ENCODE results near the gene CAPS. TPM values are rescaled to one million over a fixed set of nuclear protein-coding genes. Genes with fewer than 3 reads are reported as not detected.

CAPS gene
- polyA plus RNA-seq, 3 donors: 7.0 to 13.4 (median 11.4) TPM

DNA sequence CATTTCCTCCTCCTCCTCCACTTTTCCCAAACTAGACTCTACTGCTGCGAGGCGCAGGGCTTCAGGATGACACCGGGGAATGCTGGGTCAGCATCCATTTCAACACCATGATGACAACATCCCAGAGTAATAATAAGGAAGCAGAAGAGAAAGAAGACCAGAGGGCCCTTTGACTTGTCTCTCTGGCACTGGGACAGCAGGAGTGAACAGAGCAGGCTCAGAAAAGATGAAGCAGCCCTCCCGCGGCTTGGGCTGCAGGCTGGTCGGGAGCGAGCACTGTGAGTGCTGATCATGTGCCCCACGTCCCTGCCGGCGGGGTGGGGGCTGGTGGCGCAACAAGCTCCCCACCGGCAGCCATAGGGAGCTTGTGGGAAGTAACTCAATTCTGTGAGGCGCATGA is 33.4 kb downstream of the CAPS start:
- WGBS, 3 donors: 20 to 63% (median 29%) methylated on average over 13 of the region's 13 CpGs
- no peak overlapping the region for H3K27ac ChIP-seq (ENCODE audit: low read depth, low read length)

DNA sequence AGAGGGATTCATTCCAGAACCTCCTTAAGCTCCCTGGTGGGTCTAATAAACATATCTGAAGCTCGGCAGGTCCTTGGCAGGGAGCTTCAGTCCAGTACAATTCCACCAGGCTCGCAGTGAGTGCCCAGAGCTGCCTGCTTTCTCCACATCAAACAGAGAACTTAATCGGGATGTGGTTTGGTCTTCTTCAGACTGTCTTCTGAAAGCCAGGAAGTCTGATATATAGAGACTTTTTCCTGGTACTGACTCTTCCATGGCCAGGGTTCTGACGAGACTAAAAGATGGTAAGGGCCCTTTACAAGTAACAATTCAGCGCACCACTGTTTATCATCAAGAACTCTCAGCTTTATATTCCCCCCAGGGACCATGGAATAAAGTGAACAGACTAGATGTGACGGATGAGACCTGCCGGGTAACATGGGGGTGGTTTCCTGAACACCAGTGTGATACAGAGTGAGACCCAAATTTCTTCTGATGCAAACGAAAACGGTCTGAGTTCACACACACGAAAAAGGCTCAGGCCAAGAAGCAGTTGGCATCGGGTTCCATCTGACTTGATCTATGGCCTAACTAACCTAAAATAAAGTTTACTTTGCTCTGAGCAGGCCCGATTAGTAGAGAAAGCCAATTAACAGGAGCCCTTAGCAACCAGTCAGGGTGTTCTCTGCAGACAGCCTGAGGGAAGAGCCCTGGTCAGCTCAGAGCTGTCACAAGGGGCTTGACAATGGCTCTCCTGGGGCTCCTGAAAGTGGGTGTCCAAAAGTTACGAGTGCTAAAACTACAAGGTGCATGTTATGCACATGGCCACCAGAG is 34.9 kb downstream of the CAPS start:
- H3K27ac ChIP-seq (ENCODE audit: low read depth, low read length): no peak overlapping the region
- 54 to 67% (median 60%) methylated on average over 13 of the region's 13 CpGs for WGBS, 3 donors

DNA sequence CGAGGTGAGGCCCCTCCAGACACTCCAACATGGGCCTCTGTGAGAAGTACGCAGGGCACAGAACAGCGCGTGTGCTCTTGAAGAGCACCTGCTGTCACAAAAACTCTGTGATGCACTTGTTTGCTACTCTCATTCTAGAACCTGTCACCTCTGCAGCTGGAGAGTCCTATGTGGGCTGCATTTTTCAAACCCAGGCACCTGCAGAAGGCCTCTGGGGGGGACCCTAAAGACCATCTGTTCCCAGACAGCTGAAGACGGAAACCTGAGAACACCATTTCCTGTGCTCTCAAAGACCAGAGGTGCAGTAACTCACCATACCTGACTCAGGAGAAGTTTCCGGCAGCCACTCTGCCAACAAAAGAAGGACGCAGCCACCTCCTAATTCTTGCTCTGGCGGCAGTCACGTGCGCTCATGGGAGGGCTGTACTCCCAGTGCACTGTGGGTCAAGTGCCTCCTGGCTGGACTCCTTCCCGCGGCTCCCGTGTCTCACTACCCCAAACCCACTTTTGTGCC is 35.8 kb downstream of the CAPS start:
- H3K27ac ChIP-seq (ENCODE audit: low read depth, low read length): no peak overlapping the region
- 85 to 87% (median 85%) methylated on average over 13 of the region's 13 CpGs for WGBS, 3 donors

DNA sequence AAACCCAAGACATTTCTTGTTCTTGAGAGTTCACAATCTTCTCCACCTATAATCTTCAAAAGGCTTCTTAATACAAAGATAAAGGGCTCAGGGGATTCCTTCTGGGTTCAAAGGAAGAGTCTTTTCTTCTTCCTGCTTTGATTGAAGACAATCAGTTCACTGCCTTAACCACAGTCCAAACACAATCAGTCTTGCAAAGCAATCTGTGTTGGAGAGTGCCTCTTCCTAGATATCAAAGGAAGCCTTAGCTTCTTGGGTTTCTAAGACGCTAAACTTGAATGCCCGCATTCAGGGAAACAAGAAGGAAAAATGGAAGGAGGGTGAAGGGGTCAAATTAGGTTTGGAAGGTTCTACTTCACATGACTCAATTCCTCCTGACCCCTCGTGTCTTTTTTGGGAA is 36.7 kb downstream of the CAPS start:
- no peak overlapping the region for H3K27ac ChIP-seq (ENCODE audit: low read depth, low read length)
- 64 to 85% (median 69%) methylated on average over 3 of the region's 3 CpGs for WGBS, 3 donors

DNA sequence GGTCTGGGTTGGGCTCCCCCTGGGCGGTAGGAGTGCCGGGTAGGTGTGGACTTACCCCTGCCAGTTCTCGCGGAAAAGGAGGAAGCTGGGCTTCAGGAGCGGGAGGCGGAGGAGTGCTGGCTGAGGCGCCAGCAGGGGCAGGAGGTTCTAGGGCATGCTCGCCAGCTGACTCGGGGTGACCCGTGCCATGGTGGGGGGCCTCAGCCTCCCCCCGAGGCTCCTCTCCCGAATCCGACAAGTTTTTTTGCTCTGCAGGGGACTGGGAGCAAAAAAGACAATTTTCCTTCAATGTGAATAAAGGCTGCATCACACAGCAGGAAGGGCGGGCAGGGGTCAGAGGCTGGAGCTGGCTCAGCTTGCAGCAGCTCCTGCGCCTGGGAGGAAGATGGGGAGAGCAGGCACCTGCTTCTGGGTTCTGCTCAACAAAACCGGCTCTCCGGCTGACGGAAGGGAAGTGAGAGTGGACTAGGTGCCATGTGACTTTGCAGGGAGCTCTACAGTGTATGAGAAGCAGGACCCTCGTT is 37.3 kb downstream of the CAPS start:
- 33 to 55% (median 38%) methylated on average over 19 of the region's 19 CpGs for WGBS, 3 donors
- no peak overlapping the region for H3K27ac ChIP-seq (ENCODE audit: low read depth, low read length)

DNA sequence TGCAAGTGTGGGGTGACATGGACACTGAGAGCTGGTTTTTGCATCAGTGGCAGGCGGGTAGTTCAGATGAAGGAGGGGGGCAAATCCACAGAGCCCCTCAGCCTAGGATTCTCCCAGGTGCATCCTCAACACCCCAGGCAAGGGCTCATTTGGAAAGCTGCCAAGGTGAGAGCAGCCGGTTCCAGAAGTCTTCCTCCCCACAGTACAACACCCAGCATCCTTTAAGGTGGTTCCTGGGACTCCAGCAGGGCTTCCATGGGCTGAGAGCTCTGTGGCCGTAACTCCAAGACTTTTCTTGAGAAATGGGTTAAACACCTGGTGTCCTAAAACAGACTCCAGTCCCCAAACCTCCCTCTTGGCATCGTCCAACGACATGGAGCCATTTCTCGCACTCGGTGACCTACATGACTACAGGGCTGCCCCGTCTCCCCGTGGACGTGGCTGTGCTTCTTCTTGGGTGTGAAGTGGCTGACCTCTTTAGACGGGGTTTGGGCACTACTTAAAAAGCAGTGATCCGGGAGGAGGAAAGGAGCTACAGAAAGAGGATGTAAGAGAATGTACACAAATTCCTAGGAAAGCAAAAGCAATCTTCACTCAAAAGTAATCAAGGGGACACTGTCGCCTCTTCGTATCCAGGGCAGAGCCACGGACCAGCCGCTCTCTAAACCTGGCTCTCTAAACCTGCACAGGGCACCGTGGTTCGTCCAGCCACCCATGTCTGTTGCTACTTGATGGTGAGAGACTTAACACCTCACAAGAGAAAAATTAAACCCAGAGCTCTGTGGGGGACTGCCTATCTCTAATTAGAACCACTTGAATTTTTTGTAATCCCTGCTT is 38.4 kb downstream of the CAPS start:
- H3K27ac ChIP-seq (ENCODE audit: low read depth, low read length): no peak overlapping the region
- WGBS, 3 donors: 70 to 76% (median 71%) methylated on average over 18 of the region's 18 CpGs

DNA sequence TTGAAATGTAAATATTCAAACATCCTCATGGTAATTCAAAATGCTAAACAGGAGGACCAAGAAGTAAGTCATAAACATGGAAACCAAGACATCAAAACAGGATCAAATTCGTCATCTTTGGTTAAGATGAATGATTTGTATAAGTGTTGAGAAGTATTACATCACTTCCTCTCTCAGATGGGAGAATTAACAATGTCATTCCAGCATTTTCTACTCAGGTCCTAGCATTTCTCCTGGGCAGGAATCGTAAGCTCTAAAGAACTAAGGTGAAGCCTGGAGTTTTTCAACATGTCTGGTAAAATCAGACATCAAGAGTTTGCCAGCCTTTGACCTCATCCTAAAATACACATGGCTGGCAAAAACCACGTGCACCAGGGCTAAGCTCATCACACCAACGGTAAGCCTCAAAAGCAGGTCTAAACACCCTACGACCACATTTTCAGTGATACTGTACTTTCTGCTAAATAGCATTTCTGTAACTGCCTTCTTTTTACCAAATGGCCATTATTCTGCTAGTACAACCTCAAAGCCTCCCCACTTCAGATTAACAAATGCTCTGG is 39.1 kb downstream of the CAPS start:
- WGBS, 3 donors: 62 to 66% (median 64%) methylated on average over 5 of the region's 5 CpGs
- H3K27ac ChIP-seq (ENCODE audit: low read depth, low read length): no peak overlapping the region

DNA sequence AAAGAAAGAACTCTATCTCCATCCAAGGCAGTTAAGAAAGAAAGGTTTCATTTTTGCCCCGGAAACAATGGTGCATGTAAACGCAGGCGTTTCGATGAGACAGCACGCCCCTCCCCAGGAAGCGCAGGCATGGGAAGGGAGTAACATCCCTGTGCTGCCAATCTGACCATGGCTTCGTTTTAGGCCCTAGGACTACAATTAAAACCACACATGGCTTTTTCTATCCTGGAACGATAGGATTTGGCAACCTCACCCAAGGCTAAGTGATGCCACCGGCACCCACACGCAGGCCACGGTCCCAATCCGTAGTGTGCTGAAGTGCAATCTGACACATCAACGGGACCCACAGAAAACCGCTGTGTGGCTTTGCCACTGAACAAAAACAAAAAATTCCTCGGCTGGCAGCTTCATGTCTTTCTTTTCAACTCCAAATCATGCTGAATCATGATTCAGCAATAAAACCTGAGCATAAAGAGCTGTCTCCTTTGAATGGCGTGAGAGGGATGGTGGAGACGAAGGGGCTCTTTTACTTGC is 39.7 kb downstream of the CAPS start:
- WGBS, 3 donors: 48 to 56% (median 52%) methylated on average over 17 of the region's 17 CpGs
- H3K27ac ChIP-seq (ENCODE audit: low read depth, low read length): no peak overlapping the region

DNA sequence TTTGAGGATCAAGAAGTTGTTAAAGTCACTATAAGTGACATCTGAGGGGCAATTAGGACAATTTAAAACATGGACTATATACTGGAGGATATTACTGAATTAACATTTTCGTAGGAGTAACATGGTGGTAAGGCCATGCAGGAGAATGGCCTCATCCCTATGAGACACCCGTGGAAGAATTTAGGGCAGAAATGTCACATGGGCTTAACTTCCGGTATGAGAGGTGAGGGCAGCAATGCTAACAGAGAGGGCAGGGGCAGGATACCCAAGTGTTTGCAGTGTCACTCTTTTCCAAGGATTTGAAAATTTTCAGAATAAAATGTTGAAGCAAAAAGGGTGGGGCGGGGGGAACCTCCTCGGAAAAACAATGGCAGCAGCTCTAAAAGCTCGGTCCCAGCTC is 40.2 kb downstream of the CAPS start:
- 36 to 56% (median 47%) methylated on average over 6 of the region's 6 CpGs for whole genome bisulfite sequencing, 3 donors
- no peak overlapping the region for H3K27ac ChIP-seq (ENCODE audit: low read depth, low read length)

DNA sequence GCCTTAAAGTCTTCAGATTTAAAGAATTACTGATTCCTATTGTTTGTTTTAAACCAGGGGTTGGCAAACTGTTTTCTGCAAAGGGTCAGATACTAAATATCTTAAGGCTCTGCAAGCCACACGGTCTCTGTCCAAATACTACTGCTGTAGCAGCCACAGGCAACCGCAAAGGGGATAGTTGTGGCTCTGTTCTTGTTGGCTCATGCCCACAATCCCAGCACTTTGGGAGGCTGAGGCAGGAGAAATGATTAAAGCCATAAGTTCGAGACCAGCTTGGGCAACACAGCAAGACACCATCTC is 41.5 kb downstream of the CAPS start:
- WGBS, 3 donors: 46 to 84% (median 61%) methylated on average over 3 of the region's 3 CpGs
- no peak overlapping the region for H3K27ac ChIP-seq (ENCODE audit: low read depth, low read length)

DNA sequence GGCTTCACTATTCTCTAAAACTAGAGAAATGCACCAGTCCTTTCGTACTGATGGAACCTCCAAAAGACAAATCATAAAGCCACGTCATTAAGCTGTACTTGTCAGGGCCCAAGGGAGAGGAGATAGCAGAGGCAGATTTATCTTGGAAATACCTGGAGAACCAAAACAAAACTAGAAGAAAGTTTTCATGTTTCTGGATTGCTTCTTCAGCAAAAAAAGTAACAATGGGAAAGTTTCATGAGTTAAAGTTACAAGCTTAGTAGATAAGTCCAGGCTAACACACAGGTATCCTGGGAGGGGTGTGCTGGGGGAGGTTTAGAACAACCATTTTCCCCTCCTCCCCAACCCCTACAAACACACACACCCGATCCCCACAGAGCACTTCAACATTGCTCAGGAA is 42.3 kb downstream of the CAPS start:
- no peak overlapping the region for H3K27ac ChIP-seq (ENCODE audit: low read depth, low read length)
- 47 to 80% (median 71%) methylated on average over 3 of the region's 3 CpGs for WGBS, 3 donors

DNA sequence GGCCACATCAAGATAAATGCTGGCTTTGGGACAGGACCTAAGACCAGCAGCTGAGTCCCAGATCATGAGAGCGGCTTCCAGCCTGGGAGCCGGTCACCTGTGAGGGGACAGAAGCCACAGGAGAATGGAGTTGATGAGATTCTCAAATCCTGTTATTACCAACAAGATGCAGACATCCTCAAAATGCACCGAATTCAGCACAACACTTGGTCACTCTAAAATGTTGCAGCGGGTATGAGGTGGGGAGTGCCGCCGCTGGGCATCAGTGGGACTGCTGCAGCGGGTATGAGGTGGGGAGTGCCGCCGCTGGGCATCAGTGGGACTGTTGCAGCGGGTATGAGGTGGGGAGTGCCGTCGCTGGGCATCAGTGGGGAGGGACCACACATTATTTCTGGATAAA is 42.7 kb downstream of the CAPS start:
- H3K27ac ChIP-seq (ENCODE audit: low read depth, low read length): no peak overlapping the region
- 72 to 96% (median 92%) methylated on average over 12 of the region's 12 CpGs for WGBS, 3 donors

DNA sequence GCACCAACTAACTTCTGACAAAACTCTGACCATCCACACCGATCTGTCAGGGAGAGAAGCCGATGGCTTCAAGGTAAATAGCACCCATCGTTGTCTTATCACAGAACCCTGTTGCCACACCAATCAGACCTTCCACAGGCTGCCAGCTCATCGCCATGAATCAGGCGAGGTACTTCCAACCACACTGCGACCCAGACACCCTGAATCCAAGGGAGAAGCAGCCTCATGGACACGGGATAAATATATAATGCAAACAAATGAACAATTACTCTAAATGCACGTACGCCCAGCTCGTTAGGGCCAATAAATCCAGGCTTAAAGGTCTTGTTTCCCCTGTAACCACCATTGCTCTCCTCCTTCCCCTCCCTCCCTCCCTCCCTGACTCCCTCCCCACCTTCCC is 43.1 kb downstream of the CAPS start:
- H3K27ac ChIP-seq (ENCODE audit: low read depth, low read length): no peak overlapping the region
- WGBS, 3 donors: 61 to 87% (median 87%) methylated on average over 10 of the region's 10 CpGs

DNA sequence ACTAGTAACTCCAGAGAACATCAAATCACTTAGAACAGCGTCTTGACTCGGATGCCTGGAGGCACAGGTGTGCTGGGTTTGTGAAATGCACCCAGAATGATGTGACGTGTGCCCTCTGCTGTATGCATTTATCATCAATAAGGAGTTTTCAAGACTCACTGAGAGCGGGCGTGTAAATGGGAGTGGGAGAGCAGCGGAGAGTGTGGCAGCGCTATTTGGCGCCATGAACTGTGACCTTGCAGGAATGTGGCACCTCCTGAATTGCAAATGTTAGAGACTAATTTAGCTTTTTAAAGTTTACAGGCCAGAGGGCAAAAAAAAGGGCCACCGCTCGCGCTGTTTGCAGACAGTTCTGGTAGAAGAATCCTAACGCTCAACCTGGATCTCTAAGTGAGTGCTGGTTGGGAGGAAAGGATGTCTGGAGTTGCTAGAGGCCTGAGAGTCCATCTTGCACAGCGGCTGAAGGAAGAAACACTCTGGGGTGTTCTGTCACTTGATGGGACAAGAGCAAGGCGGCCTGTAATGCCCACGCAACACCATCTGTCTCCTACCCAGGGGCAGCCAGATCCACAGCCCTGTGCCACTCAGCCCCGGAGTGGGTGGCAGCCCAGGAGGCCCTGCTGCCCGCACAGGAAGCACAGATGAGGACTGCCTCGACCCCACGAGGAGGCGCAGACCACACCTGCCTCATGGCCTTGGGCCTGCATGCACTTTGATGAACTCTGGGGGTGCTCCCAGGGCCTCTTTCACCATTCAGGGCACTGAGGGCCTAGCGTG is 44.2 kb downstream of the CAPS start:
- WGBS, 3 donors: 74 to 89% (median 88%) methylated on average over 21 of the region's 21 CpGs
- H3K27ac ChIP-seq (ENCODE audit: low read depth, low read length): no peak overlapping the region

DNA sequence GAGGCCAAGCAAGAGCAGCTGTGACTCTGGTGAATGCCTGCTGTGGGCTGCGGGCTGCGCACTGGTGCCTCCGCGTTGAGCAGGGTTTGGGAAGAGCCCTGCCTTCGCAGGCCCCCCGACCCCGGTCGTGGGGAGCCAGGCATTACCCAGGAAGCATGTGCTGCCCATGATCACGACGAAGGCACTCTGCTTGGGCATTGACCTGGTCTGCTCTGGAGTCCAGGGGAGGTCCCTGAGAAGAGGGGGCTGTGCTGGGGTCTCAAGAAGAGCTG is 44.7 kb downstream of the CAPS start:
- no peak overlapping the region for H3K27ac ChIP-seq (ENCODE audit: low read depth, low read length)
- 91 to 93% (median 92%) methylated on average over 10 of the region's 10 CpGs for WGBS, 3 donors

DNA sequence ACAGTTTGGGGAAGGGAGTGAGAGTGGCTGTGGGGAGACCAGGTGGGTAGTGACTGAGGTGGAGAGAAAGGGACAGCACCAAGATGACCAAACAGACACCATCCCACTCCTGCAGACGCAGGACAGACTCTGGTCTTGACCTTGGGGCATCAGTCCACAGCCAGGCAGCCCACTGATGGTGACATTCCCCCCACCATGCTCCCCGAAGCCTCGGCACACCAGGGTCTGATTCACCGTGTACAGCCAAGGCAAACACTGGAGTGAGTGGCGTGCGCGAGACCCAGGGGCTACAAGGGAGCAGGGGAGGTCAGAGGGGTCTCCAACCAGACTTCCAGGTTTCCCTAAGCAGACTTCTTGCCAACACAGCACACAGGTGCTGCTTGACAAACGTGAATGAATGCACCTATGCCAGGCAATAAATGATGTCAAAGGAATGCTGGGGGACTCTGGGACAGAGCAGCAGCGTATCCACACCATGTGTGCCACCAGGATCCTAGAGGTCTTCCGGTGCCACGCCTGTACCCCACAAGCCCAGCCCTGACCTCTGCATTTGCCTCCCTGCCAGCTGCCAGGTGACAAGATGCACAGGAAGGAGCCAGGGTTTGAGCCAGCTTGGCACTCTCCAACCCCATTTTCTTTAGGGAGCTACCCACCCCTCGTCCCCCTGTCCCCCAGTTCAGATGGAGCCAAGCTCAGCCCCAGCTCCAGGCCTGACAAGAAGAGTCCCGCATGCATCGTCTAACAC is 45.4 kb downstream of the CAPS start:
- no peak overlapping the region for H3K27ac ChIP-seq (ENCODE audit: low read depth, low read length)
- 55 to 88% (median 80%) methylated on average over 14 of the region's 14 CpGs for WGBS, 3 donors

DNA sequence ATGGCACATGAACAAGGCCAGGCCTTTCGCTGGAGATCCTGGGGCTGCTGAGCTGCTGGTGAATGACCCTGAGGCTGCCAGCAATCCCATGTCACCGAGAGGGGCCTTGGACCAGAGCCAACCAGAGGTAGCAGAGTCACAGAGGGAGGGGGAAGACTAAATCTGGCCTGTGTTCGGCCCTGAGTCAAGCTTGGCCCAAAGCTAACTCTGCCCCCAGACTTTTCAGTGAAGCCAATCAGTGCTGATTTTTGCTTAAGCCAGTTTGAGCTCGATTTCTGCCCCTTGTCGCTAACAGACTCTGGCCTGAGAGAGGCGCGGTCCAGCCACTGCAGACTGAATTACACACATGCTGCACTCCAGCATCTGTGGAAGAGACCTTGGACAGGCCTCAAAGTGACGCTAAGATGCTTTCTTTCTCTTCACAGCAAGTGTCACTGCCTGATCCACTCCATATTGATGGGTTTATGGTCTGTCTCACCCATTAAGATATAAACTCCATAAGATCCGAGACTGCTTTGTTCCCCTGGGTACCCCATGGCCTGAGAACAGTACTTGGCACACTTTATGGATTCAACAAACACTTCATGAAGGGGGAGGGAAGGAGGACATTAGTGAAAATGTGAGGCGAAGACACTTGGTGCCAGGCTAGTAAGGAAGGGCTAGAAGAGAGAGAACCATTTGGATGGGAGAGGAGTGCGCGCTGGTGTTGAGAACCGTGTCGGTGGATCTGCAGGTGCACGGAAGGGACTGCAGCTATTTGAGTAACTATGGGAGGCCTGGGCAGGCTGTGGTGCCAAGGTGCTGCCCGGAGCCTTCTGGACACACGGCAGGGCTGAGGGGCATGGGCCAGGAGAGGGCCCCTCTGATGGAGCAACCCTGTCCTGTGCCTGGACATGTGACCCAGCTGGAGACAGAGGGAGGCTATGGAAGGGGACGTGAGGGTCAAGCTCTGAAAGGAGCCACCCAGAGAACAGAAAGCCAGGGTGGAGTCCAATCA is 46.2 kb downstream of the CAPS start:
- 50 to 72% (median 65%) methylated on average over 18 of the region's 18 CpGs for WGBS, 3 donors

More for the DNA sequence above, 46.2 kb downstream of the CAPS start:
- H3K27ac ChIP-seq (ENCODE audit: low read depth, low read length): no peak overlapping the region
